ENCODE measurements around the gene HSD3B2. TPM values are rescaled to one million over a fixed set of nuclear protein-coding genes. Genes with fewer than 3 reads are reported as not detected.

The HSD3B2 gene
- not detected in 2 replicates for total RNA-seq (ENCODE audit: low replicate concordance)

DNA sequence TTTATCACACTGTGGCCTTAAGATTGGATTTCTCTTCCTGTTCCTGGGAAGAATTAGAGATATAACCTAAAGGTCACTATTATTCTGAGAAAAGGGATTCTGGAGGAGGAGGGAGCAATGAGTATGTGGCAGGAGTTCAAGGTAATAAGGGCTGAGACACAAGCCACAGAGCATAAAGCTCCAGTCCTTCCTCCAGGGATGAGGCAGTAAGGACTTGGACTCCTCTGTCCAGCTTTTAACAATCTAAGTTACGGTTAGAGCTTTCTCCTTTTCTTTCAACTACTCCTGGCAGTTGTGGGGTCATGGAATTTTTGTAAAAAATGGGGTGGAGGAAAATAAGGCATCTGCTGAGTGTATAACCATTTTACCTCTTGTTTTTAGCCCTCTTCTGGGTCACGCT, at the start of gene HSD3B2:
Gene HSD3B2, plus strand, starts transcription at position 201 of the 400 bp plus-strand sequence. CDS start 270 bp downstream, outside the sequence.
- no peak within 1 kb of the TSS for H3K4me3 ChIP-seq (ENCODE audit: low read depth, low read length)
- DNase-seq (ENCODE audit: low read depth): no peak
- TF ChIP-seq, protein P1, sequence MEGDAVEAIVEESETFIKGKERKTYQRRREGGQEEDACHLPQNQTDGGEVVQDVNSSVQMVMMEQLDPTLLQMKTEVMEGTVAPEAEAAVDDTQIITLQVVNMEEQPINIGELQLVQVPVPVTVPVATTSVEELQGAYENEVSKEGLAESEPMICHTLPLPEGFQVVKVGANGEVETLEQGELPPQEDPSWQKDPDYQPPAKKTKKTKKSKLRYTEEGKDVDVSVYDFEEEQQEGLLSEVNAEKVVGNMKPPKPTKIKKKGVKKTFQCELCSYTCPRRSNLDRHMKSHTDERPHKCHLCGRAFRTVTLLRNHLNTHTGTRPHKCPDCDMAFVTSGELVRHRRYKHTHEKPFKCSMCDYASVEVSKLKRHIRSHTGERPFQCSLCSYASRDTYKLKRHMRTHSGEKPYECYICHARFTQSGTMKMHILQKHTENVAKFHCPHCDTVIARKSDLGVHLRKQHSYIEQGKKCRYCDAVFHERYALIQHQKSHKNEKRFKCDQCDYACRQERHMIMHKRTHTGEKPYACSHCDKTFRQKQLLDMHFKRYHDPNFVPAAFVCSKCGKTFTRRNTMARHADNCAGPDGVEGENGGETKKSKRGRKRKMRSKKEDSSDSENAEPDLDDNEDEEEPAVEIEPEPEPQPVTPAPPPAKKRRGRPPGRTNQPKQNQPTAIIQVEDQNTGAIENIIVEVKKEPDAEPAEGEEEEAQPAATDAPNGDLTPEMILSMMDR (IDR thresholded peaks at IDR 0.05; ENCODE audit: insufficient read depth, low read length): no peak

DNA sequence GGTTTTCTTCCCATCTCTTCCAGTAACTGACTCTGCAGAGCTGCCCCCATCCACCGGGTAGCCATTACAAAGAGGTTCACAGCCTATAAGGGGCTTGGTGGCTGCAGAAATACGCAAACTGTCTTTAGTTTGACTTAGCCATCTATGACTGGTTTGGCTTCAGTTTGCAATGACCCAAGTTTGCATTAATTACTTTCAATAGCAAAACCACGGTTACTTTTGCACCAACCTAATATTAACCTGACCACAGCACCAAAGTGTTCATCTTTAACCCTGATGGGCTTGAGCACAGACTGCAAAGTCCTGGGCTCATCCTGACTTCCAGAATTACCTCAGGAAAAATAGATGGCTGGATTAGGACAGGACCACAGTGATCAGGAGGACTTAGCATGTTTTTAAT, 48.5 kb upstream of the HSD3B2 start:
- H3K4me3 ChIP-seq (ENCODE audit: low read depth, low read length): no peak overlapping the region
- TF ChIP-seq, protein P1 (IDR thresholded peaks at IDR 0.05; ENCODE audit: insufficient read depth, low read length): no peak
- DNase-seq (ENCODE audit: low read depth): no peak

- no peak overlapping the region for H3K4me3 ChIP-seq (ENCODE audit: low read depth, low read length)
- DNase-seq (ENCODE audit: low read depth): peak; percentile 70
- TF ChIP-seq, protein P1 (IDR thresholded peaks at IDR 0.05; ENCODE audit: insufficient read depth, low read length): peak; percentile 99
Observed at GRCh38 chr1:119367432-119368124, 47.4 kb upstream of the HSD3B2 start.

- no peak for DNase-seq (ENCODE audit: low read depth)
- TF ChIP-seq, protein P1 (IDR thresholded peaks at IDR 0.05; ENCODE audit: insufficient read depth, low read length): no peak
- H3K4me3 ChIP-seq (ENCODE audit: low read depth, low read length): no peak within 1 kb of the TSS
Observed at GRCh38 chr1:119368554-119368953, 46.4 kb upstream of the HSD3B2 start, which contains the start of gene HAO2. TSS of gene HAO2 (plus strand) at chr1:119368785. CDS start at chr1:119381086, 12,301 bp downstream.

DNA sequence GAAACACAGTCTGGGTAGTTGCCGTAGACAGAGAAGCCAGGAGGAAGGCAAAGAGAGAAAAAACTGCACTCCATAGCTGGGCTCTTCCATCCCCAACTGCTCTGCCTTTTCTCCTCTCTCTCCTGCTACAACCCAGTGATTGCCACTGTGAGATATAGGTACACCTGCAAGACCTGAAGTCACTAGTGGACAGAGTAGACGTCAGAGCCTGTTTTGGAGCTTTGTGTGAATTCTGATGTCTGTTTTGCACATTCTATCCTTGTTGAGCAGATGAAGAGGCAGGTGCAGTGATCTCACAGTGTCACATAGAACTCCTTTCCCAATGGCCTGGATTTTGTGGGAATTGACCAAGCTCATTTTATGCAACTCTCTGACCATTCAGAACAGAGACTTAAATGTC, 44.2 kb upstream of the HSD3B2 start:
- TF ChIP-seq, protein P1 (IDR thresholded peaks at IDR 0.05; ENCODE audit: insufficient read depth, low read length): no peak
- no peak for DNase-seq (ENCODE audit: low read depth)
- no peak overlapping the region for H3K4me3 ChIP-seq (ENCODE audit: low read depth, low read length)

GRCh38 chr1:119371815-119372214, 43.1 kb upstream of the HSD3B2 start:
- H3K4me3 ChIP-seq (ENCODE audit: low read depth, low read length): no peak overlapping the region
- no peak for DNase-seq (ENCODE audit: low read depth)
- TF ChIP-seq, protein P1 (IDR thresholded peaks at IDR 0.05; ENCODE audit: insufficient read depth, low read length): no peak

Measured in fibroblast of the aortic adventitia (primary cell).